H1 (cell line): ENCODE data around the gene TEAD3. TPM values are rescaled to one million over a fixed set of nuclear protein-coding genes. Genes with fewer than 3 reads are reported as not detected.
A peak's percentile ranks its signal among the peaks of the same experiment; 100 is the strongest.

Experiments
- CTCF ChIA-PET: fragments of 300-600 bp; sonication (Branson Sonifier 250); formaldehyde crosslinking; loops from one replicate; lab custom pipeline; 2021; ENCODE audit not compliant: partially characterized antibody; lab: Charles Lee
- POLR2A ChIA-PET: fragments of 300-600 bp; sonication (Branson Sonifier 250); formaldehyde crosslinking; loops from one replicate; lab custom pipeline; 2021; ENCODE audit warnings: inconsistent platforms; ENCODE audit not compliant: partially characterized antibody; lab: Charles Lee
- DNase-seq, 2 experiments: peaks; one replicate each; pipeline versions ENCODE4 v3.0.0 to v3.0.0-alpha.2; 2010 to 2022; ENCODE audit warnings: low spot score in 2 of 2, low read depth in 1 of 2, mixed read lengths in 1 of 2
- FAIRE-seq: peaks from 2 replicates; lab custom pipeline; 2011; peaks lifted over from hg19 to GRCh38; lab: Jason Lieb, UNC
- H2AFZ ChIP-seq: 2 replicates; pipeline ENCODE4 v1.8.1; 2012; ENCODE audit warnings: low read length, inconsistent platforms
- H2AK5ac ChIP-seq: 2 replicates; pipeline ENCODE4 v1.6.1; 2013; ENCODE audit warnings: low read depth, low read length
- H2BK120ac ChIP-seq: replicated peaks from 2 replicates; pipeline ENCODE3; 2013; ENCODE audit warnings: low read depth, low read length, inconsistent platforms
- H2BK12ac ChIP-seq: 2 replicates; pipeline ENCODE4 v1.6.1; 2013; ENCODE audit warnings: low read depth, low read length
- H2BK15ac ChIP-seq: 2 replicates; pipeline ENCODE4 v1.6.1; 2013; ENCODE audit warnings: low read length
- H2BK20ac ChIP-seq: 2 replicates; pipeline ENCODE4 v1.6.1; 2013; ENCODE audit warnings: low read length
- H2BK5ac ChIP-seq: 2 replicates; pipeline ENCODE4 v1.6.1; 2013; ENCODE audit warnings: low read depth, low read length
- H3K14ac ChIP-seq: 2 replicates; pipeline ENCODE4 v1.6.1; 2013; ENCODE audit warnings: inconsistent platforms; ENCODE audit not compliant: insufficient read length
- H3K18ac ChIP-seq: 2 replicates; pipeline ENCODE4 v1.6.1; 2013; ENCODE audit warnings: low read length; ENCODE audit errors: extremely low read depth
- H3K23ac ChIP-seq: 2 replicates; pipeline ENCODE4 v1.6.1; 2013; ENCODE audit warnings: inconsistent platforms; ENCODE audit not compliant: insufficient read length
- H3K23me2 ChIP-seq: 2 replicates; pipeline ENCODE4 v1.6.1; 2013; ENCODE audit warnings: low read depth, low read length
- H3K27ac ChIP-seq: 2 replicates; pipeline ENCODE4 v1.6.1; 2011; ENCODE audit warnings: low read depth, low read length, inconsistent platforms
- H3K27me3 ChIP-seq, 4 experiments: replicated peaks in 1 of 4; 1 replicate in 1 of 4; 2 replicates in 3 of 4; pipeline versions ENCODE4 v1.6.1 to v1.8.1; 2011 to 2013; ENCODE audit warnings: low read length in 3 of 4, mild to moderate bottlenecking in 3 of 4, inconsistent platforms in 2 of 4, mixed read lengths in 2 of 4, moderate library complexity in 1 of 4; ENCODE audit not compliant: control insufficient read depth in 3 of 4, insufficient read depth in 3 of 4; ENCODE audit errors: extremely low read depth in 1 of 4
- H3K36me3 ChIP-seq, 4 experiments: 2 replicates each; pipeline versions ENCODE4 v1.6.1 to v1.8.1; 2011 to 2013; ENCODE audit warnings: mild to moderate bottlenecking in 4 of 4, low read length in 3 of 4, moderate library complexity in 2 of 4, control low read depth in 1 of 4, inconsistent platforms in 1 of 4; ENCODE audit not compliant: insufficient read depth in 4 of 4, control insufficient read depth in 2 of 4
- H3K4ac ChIP-seq: replicated peaks from 2 replicates; pipeline ENCODE3; 2013; ENCODE audit warnings: low read length, low read depth, mixed read lengths, inconsistent platforms; ENCODE audit not compliant: insufficient read length
- H3K4me1 ChIP-seq, 4 experiments: replicated peaks in 1 of 4; 1 replicate in 1 of 4; 2 replicates in 3 of 4; pipeline versions ENCODE4 v1.6.1 to v1.8.1; 2011 to 2013; ENCODE audit warnings: low read length in 3 of 4, inconsistent platforms in 2 of 4, mixed read lengths in 1 of 4; ENCODE audit not compliant: insufficient read depth in 4 of 4, control insufficient read depth in 3 of 4
- H3K4me2 ChIP-seq, 2 experiments: 2 replicates each; pipeline versions ENCODE4 v1.6.1 to v1.8.1; 2011 to 2013; ENCODE audit warnings: low read depth in 2 of 2, low read length in 2 of 2, control low read depth in 1 of 2, inconsistent platforms in 1 of 2, mild to moderate bottlenecking in 1 of 2; ENCODE audit not compliant: insufficient read depth in 1 of 2
- H3K4me3 ChIP-seq, 4 experiments: fragments of 200-600, 300-600 bp in 1 of 4; sonication (generic), shearing (Covaris generic), sonication (Bioruptor Twin) in 1 of 4; 2 replicates each; pipeline versions ENCODE4 v1.5.1 to v1.8.1; 2011 to 2016; ENCODE audit warnings: low read length in 4 of 4, low read depth in 3 of 4, control low read depth in 2 of 4, inconsistent platforms in 2 of 4, mild to moderate bottlenecking in 2 of 4, mixed read lengths in 1 of 4, moderate library complexity in 1 of 4; ENCODE audit not compliant: insufficient read depth in 2 of 4; ENCODE audit errors: extremely low read depth in 1 of 4
- H3K56ac ChIP-seq: replicated peaks from 2 replicates; pipeline ENCODE3; 2013; ENCODE audit warnings: low read depth, mild to moderate bottlenecking, mixed read lengths, low read length, inconsistent platforms; ENCODE audit not compliant: insufficient read length
- H3K79me1 ChIP-seq: 2 replicates; pipeline ENCODE4 v1.6.1; 2013; ENCODE audit warnings: low read depth, low read length, control low read depth
- H3K79me2 ChIP-seq, 2 experiments: 2 replicates each; pipeline versions ENCODE4 v1.6.1 to v1.8.1; 2012 to 2013; ENCODE audit warnings: low read length in 2 of 2, mild to moderate bottlenecking in 2 of 2, inconsistent platforms in 1 of 2; ENCODE audit not compliant: insufficient read depth in 2 of 2, control insufficient read depth in 1 of 2
- H3K9ac ChIP-seq, 4 experiments: replicated peaks in 1 of 4; 1 replicate in 1 of 4; 2 replicates in 3 of 4; pipeline versions ENCODE4 v1.6.1 to v1.8.1; 2011 to 2013; ENCODE audit warnings: low read depth in 3 of 4, low read length in 3 of 4, control low read depth in 2 of 4, mild to moderate bottlenecking in 2 of 4, moderate library complexity in 2 of 4, inconsistent platforms in 1 of 4; ENCODE audit errors: extremely low read depth in 1 of 4
- H3K9me3 ChIP-seq, 2 experiments: 2 replicates each; pipeline versions ENCODE4 v1.6.1 to v1.8.1; 2012 to 2013; ENCODE audit warnings: mild to moderate bottlenecking in 2 of 2, moderate library complexity in 2 of 2, control low read depth in 1 of 2, inconsistent platforms in 1 of 2, low read depth in 1 of 2, low read length in 1 of 2, mixed read lengths in 1 of 2; ENCODE audit not compliant: insufficient read depth in 2 of 2
- H4K20me1 ChIP-seq, 2 experiments: replicated peaks in 1 of 2; 2 replicates each; pipeline versions ENCODE3 to v1.8.1; 2011 to 2013; ENCODE audit warnings: inconsistent platforms in 2 of 2, low read length in 2 of 2, mild to moderate bottlenecking in 1 of 2; ENCODE audit not compliant: insufficient read depth in 2 of 2, control insufficient read depth in 1 of 2
- H4K5ac ChIP-seq: 2 replicates; pipeline ENCODE4 v1.6.1; 2013; ENCODE audit warnings: low read length, low read depth, mixed read lengths, inconsistent platforms; ENCODE audit not compliant: insufficient read length
- H4K8ac ChIP-seq: 2 replicates; pipeline ENCODE4 v1.8.0; 2013; ENCODE audit warnings: mild to moderate bottlenecking, moderate library complexity, low read length, inconsistent platforms; ENCODE audit not compliant: insufficient read depth; ENCODE audit errors: extremely low read depth
- H4K91ac ChIP-seq: replicated peaks from 2 replicates; pipeline ENCODE3; 2013; ENCODE audit warnings: low read length, mixed read lengths, inconsistent platforms; ENCODE audit not compliant: insufficient read length
- CBX8 ChIP-seq: fragments of 300-800, 300-1000 bp; sonication (generic); IDR thresholded peaks from 2 replicates; pipeline ENCODE4 v1.7.1; 2016; ENCODE audit warnings: low read depth, low read length, borderline replicate concordance
- CHD1 ChIP-seq: IDR thresholded peaks from 2 replicates; pipeline ENCODE4 v1.6.1; 2012; ENCODE audit warnings: low read depth, low read length, improper control_type of control experiment
- CTCF ChIP-seq, 3 experiments: IDR thresholded peaks; 1 replicate in 2 of 3; 2 replicates in 1 of 3; pipeline versions ENCODE4 v1.5.1 to v1.6.1; 2011; ENCODE audit warnings: low read length in 3 of 3, mild to moderate bottlenecking in 3 of 3, inconsistent platforms in 2 of 3, low read depth in 1 of 3, moderate library complexity in 1 of 3; ENCODE audit not compliant: insufficient read depth in 1 of 3; ENCODE audit errors: control extremely low read depth in 1 of 3
- MAFK ChIP-seq: IDR thresholded peaks from 2 replicates; pipeline ENCODE4 v1.6.1; 2012; ENCODE audit warnings: low read depth, mild to moderate bottlenecking, improper control_type of control experiment, low read length
- RBBP5 ChIP-seq: IDR thresholded peaks from 2 replicates; pipeline ENCODE4 v1.7.1; 2012; ENCODE audit warnings: low read depth, mild to moderate bottlenecking, inconsistent platforms, low read length, moderate library complexity, borderline replicate concordance
- SP2 ChIP-seq: IDR thresholded peaks from 2 replicates; pipeline ENCODE4 v1.6.1; 2012; ENCODE audit warnings: mild to moderate bottlenecking, low read length, inconsistent platforms
- SUZ12 ChIP-seq: fragments of 200-600 bp; sonication (generic); IDR thresholded peaks from 2 replicates; pipeline ENCODE4 v1.6.1; 2012; ENCODE audit warnings: mild to moderate bottlenecking, inconsistent platforms, low read length, moderate library complexity, mixed read lengths
- WGBS, 2 experiments: shearing (Covaris generic) in 1 of 2; methylation state at CpG; one replicate each; pipeline versions ENCODE4 v1.1.6 to v1.1.7; 2013 to 2015; ENCODE audit warnings: low lambda C conversion rate in 2 of 2, mixed read lengths in 2 of 2, inconsistent platforms in 1 of 2, low coverage in 1 of 2, missing lambda C conversion rate in 1 of 2; ENCODE audit not compliant: insufficient replicate concordance in 2 of 2, insufficient coverage in 1 of 2, insufficient read length in 1 of 2; ENCODE audit errors: extremely low coverage in 1 of 2, missing lambda C conversion rate in 1 of 2; 5-methylcytosine and 5-hydroxymethylcytosine counted together
- polyA plus RNA-seq, 7 experiments: library from polyadenylated mRNA; depleted of rRNA in 3 of 7; stranded (reverse) in 5 of 7; unstranded in 2 of 7; fragments of >200 nt in 5 of 7; fragments of 200-250 nt in 2 of 7; gene quantifications; 1 replicate in 5 of 7; 2 replicates in 1 of 7; 4 replicates in 1 of 7; pipeline versions ENCODE4 v1.2.1 to v1.2.3, GENCODE V29; 2011 to 2013; ENCODE audit warnings: missing spikeins in 2 of 7, mixed read lengths in 2 of 7
- total RNA-seq: library from RNA; stranded (reverse); fragmentation: NEBNext Ultra II Directional; extraction: Animal tissue kit (Norgen Biotek cat#: 25700); gene quantifications from 2 replicates; pipeline ENCODE4 v1.2.1, GENCODE V29; 2021

TEAD3 gene
- total and polyA plus RNA-seq, 2 of the 8 experiments (the other 6 are each of a cell fraction or from before 2014, with no cell fraction given) = 20.1 to 28.7 TPM

GRCh38 chr6:35468181-35468979 is 28.5 kb downstream of the TEAD3 start, which contains the start of gene RPL10A:
TSS of gene RPL10A (plus strand) at chr6:35468401. CDS start at chr6:35468435, 34 bp downstream.
- Histone ChIP-seq H2AK5ac (no peak within 1 kb of the TSS; the same call in 1 of the 2 replicates), H2BK15ac (peak within 1 kb of the TSS; percentile 98), H3K23me2 (peaks cover 13% of the 10 kb centered on the region), H4K8ac (peak within 1 kb of the TSS; percentile 100), H3K4me3 (peak within 1 kb of the TSS; percentile 86 to 99 (median 92)), H3K56ac (peak within 1 kb of the TSS; percentile 97), H3K23ac (no peak within 1 kb of the TSS), H3K4ac (peak within 1 kb of the TSS; percentile 76), H3K79me2 (peaks cover 14 to 30% of the 10 kb centered on the region in 2 experiments), H4K20me1 (peaks cover 27 to 29% of the 10 kb centered on the region in 2 experiments), H2BK12ac (peak within 1 kb of the TSS; percentile 79; the same call in 1 of the 2 replicates), H2BK20ac (0 out of 2 replicates have a peak within 1 kb of the TSS, but pooled peaks have one; percentile 21), H2BK120ac (no peak within 1 kb of the TSS), H3K9me3 (no peaks in the 10 kb centered on the region; a peak in 1 of 4 replicates), H4K91ac (peak within 1 kb of the TSS; percentile 29), H3K4me2 (peak within 1 kb of the TSS; percentile 98 to 99), H3K4me1 (peaks cover 0 to 8% (median 5%) of the 10 kb centered on the region in 4 experiments; a peak in 6 of 7 replicates), H2BK5ac (peak within 1 kb of the TSS; percentile 94), H2AFZ (0 out of 2 replicates have a peak within 1 kb of the TSS, but pooled peaks have one; percentile 61), H3K27ac (peak within 1 kb of the TSS; percentile 94), H3K18ac (peak within 1 kb of the TSS; percentile 85), H3K36me3 (peaks cover 26 to 53% (median 32%) of the 10 kb centered on the region in 4 experiments), H4K5ac (peak within 1 kb of the TSS; percentile 94), H3K14ac (no peak within 1 kb of the TSS), H3K79me1 (peaks cover 4% of the 10 kb centered on the region; the same call in 1 of the 2 replicates), H3K27me3 (no peaks in the 10 kb centered on the region; a peak in 1 of 7 replicates), H3K9ac (peak within 1 kb of the TSS; percentile 90 to 99 (median 98))
- CTCF ChIA-PET = interaction anchor here (0.5 to 5.5 kb wide), 26 partner anchors 8 to 342 kb away, joined by 3 to 30 read pairs (median 6); partner anchors contain the start of genes DEF6 and FANCE
- DNase-seq = peak; percentile 82 to 96
- WGBS, 2 experiments = 2% methylated on average over 65 of the region's 86 CpGs; no CpG with 5 or more reads in 1 of the 2 experiments
- FAIRE-seq = no peak
- POLR2A ChIA-PET = interaction anchor here (0.5 to 30.9 kb wide), 28 partner anchors 14 to 682 kb away, joined by 3 to 1319 read pairs (median 4); partner anchors contain the start of genes DEF6, FANCE, PPARD and TEAD3
- TF ChIP-seq CBX8 = no peak
- no peak for TF ChIP-seq MAFK
- TF ChIP-seq SUZ12 = no peak
- no peak for TF ChIP-seq CHD1
- no peak for TF ChIP-seq SP2
- 0 out of 2 replicates have a peak, but pooled peaks have one; percentile 8 for TF ChIP-seq RBBP5
- peak in 2 of 3 experiments; percentile 90 to 97; a peak in 3 of 4 replicates for TF ChIP-seq CTCF (IDR thresholded peaks at IDR 0.05; ENCODE audit: control extremely low read depth in 1 of 3, insufficient read depth in 1 of 3, low read depth in 1 of 3, low read length in 3 of 3)
